Thyroid gland (tissue), 4 donors: ENCODE results near the gene TLDC2.

Experiments
- POLR2A ChIP-seq, 2 donors: fragments of 450-650 bp; IDR thresholded peaks; one replicate each; pipeline ENCODE4 v1.6.1; 2017; ENCODE audit warnings: antibody characterized with exemption in 2 of 2, mild to moderate bottlenecking in 2 of 2, moderate library complexity in 1 of 2
- TF ChIP-seq, protein P1 (sequence below), 6 experiments: fragments of 200-600 bp in 3 of 6; fragments of 450-650 bp in 3 of 6; sonication (generic) in 3 of 6; IDR thresholded peaks; one replicate each; pipeline ENCODE4 v1.5.1; 2016 to 2019; ENCODE audit warnings: antibody characterized with exemption in 6 of 6, mild to moderate bottlenecking in 2 of 6, inconsistent platforms in 1 of 6, moderate library complexity in 1 of 6

DNA sequence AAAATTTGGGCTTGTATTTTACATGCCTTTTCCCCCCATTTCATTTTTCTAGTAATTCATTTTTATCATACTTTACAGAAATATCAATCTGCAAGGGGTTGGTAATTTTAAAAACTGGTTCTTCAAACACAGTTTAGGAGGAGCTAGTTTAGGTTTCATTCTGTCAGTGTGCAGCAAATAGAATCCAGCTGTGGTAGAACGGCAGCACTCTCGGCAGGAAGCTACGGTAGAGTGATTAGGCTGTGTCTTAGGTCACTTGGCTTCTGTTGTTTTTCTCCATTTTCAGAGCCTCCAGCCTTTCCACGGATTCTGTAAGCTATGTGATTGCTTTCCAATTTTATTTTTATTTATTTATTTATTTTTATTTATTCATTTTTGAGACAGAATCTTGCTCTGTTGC is 32.7 kb downstream of the TLDC2 start:
- TF ChIP-seq, protein P1, sequence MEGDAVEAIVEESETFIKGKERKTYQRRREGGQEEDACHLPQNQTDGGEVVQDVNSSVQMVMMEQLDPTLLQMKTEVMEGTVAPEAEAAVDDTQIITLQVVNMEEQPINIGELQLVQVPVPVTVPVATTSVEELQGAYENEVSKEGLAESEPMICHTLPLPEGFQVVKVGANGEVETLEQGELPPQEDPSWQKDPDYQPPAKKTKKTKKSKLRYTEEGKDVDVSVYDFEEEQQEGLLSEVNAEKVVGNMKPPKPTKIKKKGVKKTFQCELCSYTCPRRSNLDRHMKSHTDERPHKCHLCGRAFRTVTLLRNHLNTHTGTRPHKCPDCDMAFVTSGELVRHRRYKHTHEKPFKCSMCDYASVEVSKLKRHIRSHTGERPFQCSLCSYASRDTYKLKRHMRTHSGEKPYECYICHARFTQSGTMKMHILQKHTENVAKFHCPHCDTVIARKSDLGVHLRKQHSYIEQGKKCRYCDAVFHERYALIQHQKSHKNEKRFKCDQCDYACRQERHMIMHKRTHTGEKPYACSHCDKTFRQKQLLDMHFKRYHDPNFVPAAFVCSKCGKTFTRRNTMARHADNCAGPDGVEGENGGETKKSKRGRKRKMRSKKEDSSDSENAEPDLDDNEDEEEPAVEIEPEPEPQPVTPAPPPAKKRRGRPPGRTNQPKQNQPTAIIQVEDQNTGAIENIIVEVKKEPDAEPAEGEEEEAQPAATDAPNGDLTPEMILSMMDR (IDR thresholded peaks at IDR 0.05): no peak
- TF ChIP-seq POLR2A (IDR thresholded peaks at IDR 0.05): no peak
